Gastrocnemius medialis (tissue), 4 donors: ENCODE results near the gene MARCHF10. TPM values are rescaled to one million over a fixed set of nuclear protein-coding genes. Genes with fewer than 3 reads are reported as not detected.
"Not testable (repeated sequence)": the region's sequence is repeated elsewhere in the genome, so short reads cannot be mapped to it uniquely, and the experiment has no call there.

ENCODE experiments used
- ATAC-seq, 2 donors: fragments of 150-250 bp; one replicate each; pipeline ENCODE4 v1.9.1; 2016
- DNase-seq, 2 donors: peaks; one replicate each; pipeline ENCODE4 v3.0.0-alpha.2; 2019
- H3K27ac ChIP-seq, 4 donors: fragments of 200-600 bp; sonication (generic); 1 replicate in 1 of 4; 2 replicates in 3 of 4; pipeline ENCODE4 v1.5.1; 2016 to 2018; ENCODE audit warnings: mild to moderate bottlenecking in 2 of 4, moderate library complexity in 1 of 4
- H3K27me3 ChIP-seq, 3 donors: fragments of 200-600 bp; sonication (generic) in 2 of 3; 1 replicate in 1 of 3; 2 replicates in 2 of 3; pipeline versions ENCODE4 v1.5.1 to v1.6.0; 2016 to 2019; ENCODE audit warnings: mild to moderate bottlenecking in 1 of 3, moderate library complexity in 1 of 3
- H3K36me3 ChIP-seq, 2 donors: fragments of 200-600 bp; sonication (generic) in 1 of 2; one replicate each; pipeline ENCODE4 v1.5.1; 2017 to 2018
- H3K4me1 ChIP-seq, 2 donors: fragments of 200-600 bp; sonication (generic) in 1 of 2; one replicate each; pipeline ENCODE4 v1.5.1; 2016 to 2017; ENCODE audit warnings: mild to moderate bottlenecking in 2 of 2
- H3K4me3 ChIP-seq, 4 donors: fragments of 200-600 bp; sonication (generic) in 3 of 4; 1 replicate in 1 of 4; 2 replicates in 3 of 4; pipeline ENCODE4 v1.5.1; 2016 to 2019; ENCODE audit warnings: mild to moderate bottlenecking in 2 of 4
- H3K9me3 ChIP-seq, 3 donors: fragments of 200-600 bp; sonication (generic) in 2 of 3; 1 replicate in 1 of 3; 2 replicates in 2 of 3; pipeline ENCODE4 v1.5.1; 2016 to 2019
- CTCF ChIP-seq, 5 experiments: fragments of 450-650 bp in 3 of 5; fragments of 200-600 bp in 2 of 5; sonication (generic) in 2 of 5; IDR thresholded peaks in 4 of 5; conservative IDR thresholded peaks in 1 of 5; 1 replicate in 4 of 5; 2 replicates in 1 of 5; pipeline ENCODE4 v1.5.1; 2016 to 2019; ENCODE audit warnings: antibody characterized with exemption in 5 of 5, mild to moderate bottlenecking in 3 of 5, moderate library complexity in 3 of 5
- POLR2A ChIP-seq, 2 donors: fragments of 450-650 bp; IDR thresholded peaks; one replicate each; pipeline ENCODE4 v1.6.1; 2017; ENCODE audit warnings: antibody characterized with exemption in 2 of 2, mild to moderate bottlenecking in 2 of 2, moderate library complexity in 2 of 2
- in situ Hi-C, 4 donors: fragments of 200-750 bp; cut with MboI; loops; one replicate each; pipeline versions ENCODE4 v1.15.0 to v1.8.0; 2017; ENCODE audit warnings: low sequenced_read_pairs in 4 of 4
- intact Hi-C: fragments of 100-400 bp; cut with DNase I; formaldehyde crosslinking; loops from one replicate; pipeline ENCODE4 v1.15.1; 2023; ENCODE audit warnings: low total_unique reads
- total RNA-seq, 4 donors: library from RNA; depleted of rRNA; stranded (reverse); fragments of >200 nt; gene quantifications; one replicate each; pipeline versions ENCODE4 v1.1.0 to v1.2.3, GENCODE V29; 2016

The MARCHF10 gene
- total RNA-seq, 4 donors from 2014 or later = not detected

GRCh38 chr17:62693616-62694409, 114.3 kb downstream of the MARCHF10 start:
- ATAC-seq = no peak
- H3K4me3 ChIP-seq = no peak overlapping the region
- no peak for TF ChIP-seq POLR2A (IDR thresholded peaks at IDR 0.05)
- TF ChIP-seq CTCF (IDR thresholded peaks at IDR 0.05 in 4 of 5, conservative IDR thresholded peaks at IDR 0.05 in 1 of 5) = no peak
- H3K36me3 ChIP-seq = no peaks in the 10 kb centered on the region
- in situ Hi-C loops (loop anchor here in 2 of 4 donors (10.0 to 25.0 kb wide), 2 partner anchors 721 to 818 kb away; partner anchors contain the start of gene KCNH6 (in 1 of the 2)), intact Hi-C loops (no loop called here)
- H3K4me1 ChIP-seq = no peaks in the 10 kb centered on the region
- H3K9me3 ChIP-seq = no peaks in the 10 kb centered on the region
- no peak overlapping the region for H3K27ac ChIP-seq
- no peaks in the 10 kb centered on the region for H3K27me3 ChIP-seq
- DNase-seq = no peak

GRCh38 chr17:62692721-62693431, 115.2 kb downstream of the MARCHF10 start:
- Histone ChIP-seq H3K9me3 (no peaks in the 10 kb centered on the region), H3K36me3 (no peaks in the 10 kb centered on the region), H3K4me3 (no peak overlapping the region), H3K27ac (no peak overlapping the region), H3K4me1 (no peaks in the 10 kb centered on the region), H3K27me3 (no peaks in the 10 kb centered on the region)
- in situ Hi-C loops (loop anchor here in 2 of 4 donors (10.0 to 25.0 kb wide), 2 partner anchors 722 to 819 kb away; partner anchors contain the start of gene KCNH6 (in 1 of the 2)), intact Hi-C loops (no loop called here)
- peak in 1 of 5 experiments; percentile 28 for TF ChIP-seq CTCF (IDR thresholded peaks at IDR 0.05 in 4 of 5, conservative IDR thresholded peaks at IDR 0.05 in 1 of 5)
- TF ChIP-seq POLR2A (IDR thresholded peaks at IDR 0.05) = no peak
- no peak for ATAC-seq
- DNase-seq = no peak

GRCh38 chr17:62692159-62692651, 115.9 kb downstream of the MARCHF10 start:
- Histone ChIP-seq H3K4me1 (no peaks in the 10 kb centered on the region), H3K36me3 (no peaks in the 10 kb centered on the region), H3K27ac (no peak overlapping the region), H3K4me3 (no peak overlapping the region), H3K27me3 (no peaks in the 10 kb centered on the region), H3K9me3 (no peaks in the 10 kb centered on the region)
- no peak for DNase-seq
- no peak for ATAC-seq
- intact Hi-C loops = no loop called here
- in situ Hi-C loops = loop anchor here in 2 of 4 donors (10.0 to 25.0 kb wide), 2 partner anchors 723 to 820 kb away; partner anchors contain the start of gene KCNH6 (in 1 of the 2)
- TF ChIP-seq CTCF (IDR thresholded peaks at IDR 0.05 in 4 of 5, conservative IDR thresholded peaks at IDR 0.05 in 1 of 5) = no peak
- TF ChIP-seq POLR2A (IDR thresholded peaks at IDR 0.05) = no peak

- H3K27me3 ChIP-seq, ATAC-seq, DNase-seq, H3K9me3 ChIP-seq, intact Hi-C loops, H3K4me1 ChIP-seq, H3K4me3 ChIP-seq, H3K36me3 ChIP-seq, H3K27ac ChIP-seq: not testable (repeated sequence)
- in situ Hi-C loops = loop anchor here in 2 of 4 donors (10.0 to 25.0 kb wide), 2 partner anchors 723 to 821 kb away; partner anchors contain the start of gene KCNH6 (in 1 of the 2)
These were observed 116.6 kb downstream of the MARCHF10 start for GRCh38 chr17:62691589-62691915.
